HCT116 (cell line): Measurements from ENCODE around the gene TCF7L1. TPM values are rescaled to one million over a fixed set of nuclear protein-coding genes. Genes with fewer than 3 reads are reported as not detected.

Experiments used
- ATAC-seq: fragments of 200-7000 bp; cut with Tn5 transposase; 2 replicates; pipeline ENCODE4 v1.9.1; 2020; ENCODE audit warnings: mild to moderate bottlenecking, moderate library complexity
- BruUV-seq: library from RNA; stranded (reverse); fragments of 400-500 nt; replicated peaks from 2 replicates; lab custom pipeline; 2021; lab: Mats Ljungman, UMichigan
- CTCF ChIA-PET: fragments of 300-600 bp; sonication (Branson Sonifier 250); formaldehyde crosslinking; loops from one replicate; lab custom pipeline; 2021; ENCODE audit warnings: antibody characterized with exemption; lab: Charles Lee
- POLR2A ChIA-PET: fragments of 300-600, 350-600 bp; sonication (Branson Sonifier 250); formaldehyde crosslinking; loops from one replicate; lab custom pipeline; 2021; ENCODE audit warnings: antibody characterized with exemption; lab: Charles Lee
- RAD21 ChIA-PET, 2 experiments: fragments of 300-600 bp; sonication (Branson Sonifier 250); formaldehyde crosslinking; loops; one replicate each; lab custom pipeline; 2023; ENCODE audit warnings: low total read pairs in 2 of 2; ENCODE audit not compliant: uncharacterized antibody in 2 of 2, unreplicated experiment in 2 of 2, low non-redundant PET in 1 of 2; lab: Charles Lee
- DNase-seq: peaks from one replicate; pipeline ENCODE4 v3.0.0-alpha.2; 2010; ENCODE audit warnings: low read depth, low spot score
- H2AFZ ChIP-seq: fragments of 200-600 bp; shearing (Covaris generic), sonication (generic); 2 replicates; pipeline ENCODE4 v1.6.1; 2017; ENCODE audit warnings: low read depth, mixed run types, mixed read lengths, antibody characterized with exemption, low read length; ENCODE audit not compliant: poor library complexity, severe bottlenecking
- H3K27ac ChIP-seq: 2 replicates; pipeline ENCODE4 v1.5.1; 2012; ENCODE audit warnings: low read depth, low read length
- H3K27me3 ChIP-seq: fragments of 200-600 bp; sonication (generic); 2 replicates; pipeline ENCODE4 v1.6.1; 2016; ENCODE audit warnings: mixed run types, low read length, mixed read lengths; ENCODE audit not compliant: insufficient read depth
- H3K36me3 ChIP-seq, 2 experiments: fragments of 200-500 bp in 1 of 2; fragments of 200-600 bp in 1 of 2; sonication (Bioruptor generic) in 1 of 2; sonication (generic) in 1 of 2; 2 replicates each; pipeline versions ENCODE4 v1.5.1 to v1.6.1; 2014 to 2016; ENCODE audit warnings: low read length in 2 of 2, inconsistent platforms in 1 of 2, mixed read lengths in 1 of 2, mixed run types in 1 of 2; ENCODE audit not compliant: insufficient read depth in 2 of 2, control insufficient read depth in 1 of 2
- H3K4me1 ChIP-seq, 2 experiments: fragments of 200-600 bp in 1 of 2; sonication (generic) in 1 of 2; 2 replicates each; pipeline versions ENCODE4 v1.5.1 to v1.6.1; 2012 to 2017; ENCODE audit warnings: low read length in 2 of 2, inconsistent platforms in 1 of 2, mild to moderate bottlenecking in 1 of 2, mixed read lengths in 1 of 2, mixed run types in 1 of 2, moderate library complexity in 1 of 2; ENCODE audit not compliant: insufficient read depth in 2 of 2, control insufficient read depth in 1 of 2
- H3K4me2 ChIP-seq: fragments of 200-600 bp; sonication (generic); 2 replicates; pipeline ENCODE4 v1.6.1; 2017; ENCODE audit warnings: mixed run types, low read length, mixed read lengths
- H3K4me3 ChIP-seq, 2 experiments: fragments of 200-600 bp in 1 of 2; sonication (generic) in 1 of 2; replicated peaks in 1 of 2; 2 replicates each; pipeline ENCODE4 v1.5.1; 2011 to 2016; ENCODE audit warnings: low read length in 2 of 2, control low read depth in 1 of 2, low read depth in 1 of 2, mild to moderate bottlenecking in 1 of 2, mixed read lengths in 1 of 2, mixed run types in 1 of 2
- H3K79me2 ChIP-seq: fragments of 200-600 bp; sonication (generic); 2 replicates; pipeline ENCODE4 v1.6.1; 2017; ENCODE audit warnings: mild to moderate bottlenecking, mixed run types, low read length, moderate library complexity, mixed read lengths; ENCODE audit not compliant: insufficient read depth
- H3K9ac ChIP-seq: fragments of 200-600 bp; sonication (generic); 2 replicates; pipeline ENCODE4 v1.6.1; 2016; ENCODE audit warnings: low read length, mixed read lengths
- H3K9me2 ChIP-seq: fragments of 200-600 bp; sonication (generic), shearing (Covaris generic); 2 replicates; pipeline ENCODE4 v1.6.1; 2017; ENCODE audit warnings: mixed run types, mild to moderate bottlenecking, moderate library complexity; ENCODE audit not compliant: insufficient read depth
- H3K9me3 ChIP-seq, 2 experiments: fragments of 200-500 bp in 1 of 2; fragments of 200-600 bp in 1 of 2; sonication (Bioruptor generic) in 1 of 2; sonication (generic) in 1 of 2; 2 replicates each; pipeline ENCODE4 v1.6.1; 2014 to 2017; ENCODE audit warnings: low read length in 2 of 2, mixed read lengths in 2 of 2, inconsistent platforms in 1 of 2, low read depth in 1 of 2, mild to moderate bottlenecking in 1 of 2, mixed run types in 1 of 2, moderate library complexity in 1 of 2; ENCODE audit not compliant: control insufficient read depth in 1 of 2, insufficient read depth in 1 of 2
- H4K20me1 ChIP-seq: fragments of 200-600 bp; sonication (generic), shearing (Covaris generic); 2 replicates; pipeline ENCODE4 v1.6.1; 2017; ENCODE audit warnings: mixed run types, mild to moderate bottlenecking, moderate library complexity; ENCODE audit not compliant: insufficient read depth
- ELF1 ChIP-seq: IDR thresholded peaks from 2 replicates; pipeline ENCODE4 v1.6.1; 2012; ENCODE audit warnings: low read depth, borderline replicate concordance
- POLR2A ChIP-seq: IDR thresholded peaks from 2 replicates; pipeline ENCODE4 v1.7.0; 2011; ENCODE audit warnings: borderline replicate concordance; ENCODE audit not compliant: insufficient read depth, insufficient read length; ENCODE audit errors: extremely low read depth
- intact Hi-C: fragments of 100-400 bp; cut with micrococcal nuclease; formaldehyde crosslinking; loops from 2 replicates; pipeline ENCODE4 v1.10.0; 2022
- total RNA-seq: library from RNA; stranded (reverse); gene quantifications from one replicate; pipeline ENCODE4 v1.2.1, GENCODE V29; 2021; ENCODE audit not compliant: unreplicated experiment

Gene TCF7L1
- total RNA-seq, 1 experiment from 2014 or later, result 10.3 TPM

- DNase-seq, result no peak
- no peak overlapping the region for H2AFZ ChIP-seq
- intact Hi-C loops, result no loop called here
- no peaks in the 10 kb centered on the region for H3K9me2 ChIP-seq
- no peak overlapping the region for H3K4me2 ChIP-seq
- RAD21 ChIA-PET, result no interaction called here
- H3K9me3 ChIP-seq, result no peaks in the 10 kb centered on the region
- H3K27ac ChIP-seq, result no peak overlapping the region
- peaks cover 7 to 14% of the 10 kb centered on the region in 2 experiments; a peak in 3 of 4 replicates for H3K4me1 ChIP-seq
- CTCF ChIA-PET, result no interaction called here
- no peak overlapping the region for H3K9ac ChIP-seq
- H3K4me3 ChIP-seq, result no peak overlapping the region
- no peaks in the 10 kb centered on the region for H3K27me3 ChIP-seq
- POLR2A ChIA-PET, result no interaction called here
- no peak for ATAC-seq
- H3K79me2 ChIP-seq, result peaks cover 24% of the 10 kb centered on the region
- H3K36me3 ChIP-seq, result peaks cover 2 to 8% of the 10 kb centered on the region in 2 experiments; a peak in 2 of 4 replicates
- H4K20me1 ChIP-seq, result no peaks in the 10 kb centered on the region
- TF ChIP-seq ELF1 (no peak), POLR2A (no peak)
- no TSS peak for BruUV-seq
Measured at GRCh38 chr2:85357736-85358135, 224.5 kb downstream of the TCF7L1 start.

Other genes starting within 250 kb of the TCF7L1 start
- gene TMSB10, start 227.7 kb upstream of the TCF7L1 start, total RNA-seq, result 2,677 TPM
- 119 TPM for gene KCMF1, start 162.2 kb upstream of the TCF7L1 start, total RNA-seq
- 43.2 TPM for gene TGOLN2, start 194.6 kb downstream of the TCF7L1 start, total RNA-seq
- 59.7 TPM for gene RETSAT, start 221.1 kb downstream of the TCF7L1 start, total RNA-seq
- 9.2 TPM for gene ELMOD3, start 221.4 kb downstream of the TCF7L1 start, total RNA-seq